AG04450 (cell line): ENCODE measurements around the gene DPYSL4. TPM values are rescaled to one million over a fixed set of nuclear protein-coding genes. Genes with fewer than 3 reads are reported as not detected.
"Not testable (repeated sequence)": the region's sequence is repeated elsewhere in the genome, so short reads cannot be mapped to it uniquely, and the experiment has no call there.

Source experiments
- CTCF ChIA-PET: fragments of 300-600, 350-600 bp; formaldehyde crosslinking; extraction: SDS; loops from one replicate; lab custom pipeline; 2022; ENCODE audit warnings: antibody characterized with exemption, inconsistent platforms; lab: Charles Lee
- POLR2A ChIA-PET: fragments of 350-600 bp; formaldehyde crosslinking; extraction: SDS; loops from one replicate; lab custom pipeline; 2021; ENCODE audit warnings: antibody characterized with exemption, inconsistent platforms; lab: Yijun Ruan, JAX
- DNase-seq: peaks from one replicate; pipeline ENCODE4 v3.0.0-alpha.2; 2011; ENCODE audit warnings: low read depth, low spot score
- H3K27ac ChIP-seq: one replicate; pipeline ENCODE4 v1.5.1; 2012; ENCODE audit warnings: low read depth, low read length, control low read depth
- H3K27me3 ChIP-seq: one replicate; pipeline ENCODE4 v1.6.0; 2012; ENCODE audit warnings: low read length; ENCODE audit not compliant: control insufficient read depth, insufficient read depth
- H3K4me3 ChIP-seq: 2 replicates; pipeline ENCODE4 v1.5.1; 2011; ENCODE audit warnings: mild to moderate bottlenecking, low read depth, low read length, control low read depth
- H3K9me3 ChIP-seq: 2 replicates; pipeline ENCODE4 v1.5.1; 2012; ENCODE audit warnings: low read length; ENCODE audit not compliant: control insufficient read depth, insufficient read depth
- CTCF ChIP-seq: IDR thresholded peaks from 2 replicates; pipeline ENCODE4 v1.5.1; 2011; ENCODE audit warnings: low read depth, low read length, control low read depth, inconsistent platforms
- polyA plus RNA-seq: library from polyadenylated mRNA; depleted of rRNA; stranded (reverse); fragments of >200 nt; gene quantifications from 2 replicates; pipeline ENCODE4 v1.2.3, GENCODE V29; 2011

The DPYSL4 gene
- polyA plus RNA-seq, 1 experiment, result 9.0 TPM

- ChIA-PET CTCF (no interaction called here), POLR2A (no interaction called here)
- Histone ChIP-seq H3K9me3 (peaks cover 3% of the 10 kb centered on the region; the same call in 1 of the 2 replicates), H3K27me3 (peaks cover 2% of the 10 kb centered on the region), H3K4me3 (no peak overlapping the region), H3K27ac (no peak overlapping the region)
- no peak for TF ChIP-seq CTCF
- no peak for DNase-seq
Measured at GRCh38 chr10:132209978-132210530, 23.3 kb downstream of the DPYSL4 start.

- POLR2A ChIA-PET, result no interaction called here
- Histone ChIP-seq H3K27me3 (peaks cover 2% of the 10 kb centered on the region), H3K27ac (no peak overlapping the region), H3K9me3 (peaks cover 3% of the 10 kb centered on the region; the same call in 1 of the 2 replicates), H3K4me3 (no peak overlapping the region)
- no peak for DNase-seq
- no peak for TF ChIP-seq CTCF
- CTCF ChIA-PET, result no interaction called here
Measured at GRCh38 chr10:132210766-132211165, 24.0 kb downstream of the DPYSL4 start.

- POLR2A ChIA-PET, result no interaction called here
Measured at GRCh38 chr10:132211246-132211645, 24.5 kb downstream of the DPYSL4 start.

GRCh38 chr10:132212816-132213215 lies 26.1 kb downstream of the DPYSL4 start:
- no peak overlapping the region for H3K27ac ChIP-seq
- DNase-seq, result no peak
- CTCF ChIA-PET, result interaction anchor here (1.7 kb wide), 1 partner anchor 11 kb away, joined by 5 read pairs; no protein-coding TSS in a partner anchor
- H3K9me3 ChIP-seq, result peaks cover 11% of the 10 kb centered on the region
- no peak for TF ChIP-seq CTCF
- peaks cover 2% of the 10 kb centered on the region for H3K27me3 ChIP-seq
- no peak overlapping the region for H3K4me3 ChIP-seq
- POLR2A ChIA-PET, result no interaction called here

More at GRCh38 chr10:132211246-132211645, 24.5 kb downstream of the DPYSL4 start:
- CTCF ChIA-PET, result no interaction called here
- no peak for DNase-seq
- no peak overlapping the region for H3K27ac ChIP-seq
- peaks cover 2% of the 10 kb centered on the region for H3K27me3 ChIP-seq
- no peak for TF ChIP-seq CTCF
- H3K9me3 ChIP-seq, result peaks cover 3% of the 10 kb centered on the region; the same call in 1 of the 2 replicates
- no peak overlapping the region for H3K4me3 ChIP-seq

GRCh38 chr10:132213917-132214316 lies 27.2 kb downstream of the DPYSL4 start:
- no peak overlapping the region for H3K4me3 ChIP-seq
- no peak for TF ChIP-seq CTCF
- POLR2A ChIA-PET, result no interaction called here
- no peak for DNase-seq
- CTCF ChIA-PET, result interaction anchor here (1.7 kb wide), 1 partner anchor 10 kb away, joined by 5 read pairs; no protein-coding TSS in a partner anchor
- H3K27ac ChIP-seq, result no peak overlapping the region
- peaks cover 14% of the 10 kb centered on the region for H3K9me3 ChIP-seq
- peaks cover 2% of the 10 kb centered on the region for H3K27me3 ChIP-seq

- H3K27ac ChIP-seq, H3K27me3 ChIP-seq, POLR2A ChIA-PET, DNase-seq, H3K4me3 ChIP-seq: not testable (repeated sequence)
- CTCF ChIA-PET, result interaction anchor here (0.7 kb wide), 1 partner anchor 594 kb away, joined by 4 read pairs; no protein-coding TSS in a partner anchor
- peaks cover 14% of the 10 kb centered on the region for H3K9me3 ChIP-seq
Measured at GRCh38 chr10:132216441-132216840, 29.7 kb downstream of the DPYSL4 start.
